Measurements from ENCODE around the gene PARP9. TPM values are rescaled to one million over a fixed set of nuclear protein-coding genes. Genes with fewer than 3 reads are reported as not detected.

The PARP9 gene
- total and polyA plus RNA-seq, 2 of the 8 experiments (the other 6 are each of a cell fraction or from before 2014, with no cell fraction given), result 3.7 to 4.5 TPM

GRCh38 chr3:122520861-122521260 lies 43.2 kb downstream of the PARP9 start:
- Histone ChIP-seq H3K23me2 (ENCODE audit: low read depth, low read length) (no peaks in the 10 kb centered on the region), H3K18ac (ENCODE audit: extremely low read depth, low read length) (no peak overlapping the region), H3K4me2 (ENCODE audit: insufficient read depth in 1 of 2, low read depth in 2 of 2, low read length in 2 of 2) (no peak overlapping the region), H3K9me3 (ENCODE audit: insufficient read depth in 2 of 2, low read depth in 1 of 2, low read length in 1 of 2) (no peaks in the 10 kb centered on the region), H4K5ac (ENCODE audit: insufficient read length, low read depth, low read length) (no peak overlapping the region), H3K4ac (replicated peaks; ENCODE audit: insufficient read length, low read depth, low read length) (no peak overlapping the region), H2AK5ac (ENCODE audit: low read depth, low read length) (no peak overlapping the region), H3K14ac (ENCODE audit: insufficient read length) (no peak overlapping the region), H3K36me3 (ENCODE audit: control insufficient read depth in 2 of 4, insufficient read depth in 4 of 4, low read length in 3 of 4) (no peaks in the 10 kb centered on the region), H2BK5ac (ENCODE audit: low read depth, low read length) (no peak overlapping the region), H3K27ac (ENCODE audit: low read depth, low read length) (no peak overlapping the region), H3K56ac (replicated peaks; ENCODE audit: insufficient read length, low read depth, low read length) (no peak overlapping the region), H4K20me1 (replicated peaks in 1 of 2; ENCODE audit: control insufficient read depth in 1 of 2, insufficient read depth in 2 of 2, low read length in 2 of 2) (no peaks in the 10 kb centered on the region), H3K23ac (ENCODE audit: insufficient read length) (no peak overlapping the region), H3K79me2 (ENCODE audit: control insufficient read depth in 1 of 2, insufficient read depth in 2 of 2, low read length in 2 of 2) (no peaks in the 10 kb centered on the region), H2BK12ac (ENCODE audit: low read depth, low read length) (no peak overlapping the region), H2BK20ac (ENCODE audit: low read length) (no peak overlapping the region), H3K4me1 (replicated peaks in 1 of 4; ENCODE audit: control insufficient read depth in 3 of 4, insufficient read depth in 4 of 4, low read length in 3 of 4) (no peaks in the 10 kb centered on the region), H3K4me3 (ENCODE audit: extremely low read depth in 1 of 4, insufficient read depth in 2 of 4, low read depth in 3 of 4, low read length in 4 of 4) (no peak overlapping the region), H4K91ac (replicated peaks; ENCODE audit: insufficient read length, low read length) (no peak overlapping the region), H3K27me3 (replicated peaks in 1 of 4; ENCODE audit: control insufficient read depth in 3 of 4, extremely low read depth in 1 of 4, insufficient read depth in 3 of 4, low read length in 3 of 4) (no peaks in the 10 kb centered on the region), H3K9ac (replicated peaks in 1 of 4; ENCODE audit: extremely low read depth in 1 of 4, low read depth in 3 of 4, low read length in 3 of 4) (no peak overlapping the region), H2BK15ac (ENCODE audit: low read length) (no peak overlapping the region), H3K79me1 (ENCODE audit: low read depth, low read length) (no peaks in the 10 kb centered on the region), H4K8ac (ENCODE audit: extremely low read depth, insufficient read depth, low read length) (no peak overlapping the region), H2AFZ (ENCODE audit: low read length) (no peak overlapping the region), H2BK120ac (replicated peaks; ENCODE audit: low read depth, low read length) (no peak overlapping the region)
- DNase-seq (ENCODE audit: low read depth in 1 of 2, low spot score in 2 of 2), result no peak
- TF ChIP-seq YY1 (IDR thresholded peaks at IDR 0.05; ENCODE audit: low read depth, low read length), result no peak
- no peak for TF ChIP-seq CHD1 (IDR thresholded peaks at IDR 0.05; ENCODE audit: low read depth, low read length)
- TF ChIP-seq BRCA1 (IDR thresholded peaks at IDR 0.05; ENCODE audit: low read depth, low read length), result no peak
- no peak for TF ChIP-seq HDAC6 (IDR thresholded peaks at IDR 0.05; ENCODE audit: low read depth, low read length)
- TF ChIP-seq CTCF (IDR thresholded peaks at IDR 0.05; ENCODE audit: control extremely low read depth in 1 of 3, insufficient read depth in 1 of 3, low read depth in 1 of 3, low read length in 3 of 3), result no peak
- TF ChIP-seq BCL11A (IDR thresholded peaks at IDR 0.05; ENCODE audit: low read depth in 2 of 2, low read length in 2 of 2), result no peak
- no peak for TF ChIP-seq EZH2 (IDR thresholded peaks at IDR 0.05; ENCODE audit: low read depth, low read length, severe bottlenecking)
- no peak for TF ChIP-seq POU5F1 (IDR thresholded peaks at IDR 0.05; ENCODE audit: low read depth, low read length)
- TF ChIP-seq TCF12 (IDR thresholded peaks at IDR 0.05; ENCODE audit: low read depth, low read length), result no peak
- ChIA-PET CTCF (ENCODE audit: partially characterized antibody) (no interaction called here), POLR2A (ENCODE audit: partially characterized antibody) (interaction anchor here (0.6 kb wide), 1 partner anchor 75 kb away, joined by 3 read pairs; no protein-coding TSS in a partner anchor)
- WGBS, 2 experiments (ENCODE audit: extremely low coverage in 1 of 2, insufficient coverage in 1 of 2, insufficient read length in 1 of 2, insufficient replicate concordance in 2 of 2, low coverage in 1 of 2, low lambda C conversion rate in 2 of 2, missing lambda C conversion rate in 1 of 2), result 92% methylated on average over 4 of the region's 4 CpGs; no CpG with 5 or more reads in 1 of the 2 experiments
- no peak for FAIRE-seq
